Esophagus mucosa (tissue), 1 donor: ENCODE results near the gene PSMG1. TPM values are rescaled to one million over a fixed set of nuclear protein-coding genes. Genes with fewer than 3 reads are reported as not detected.
"Not testable (repeated sequence)": the region's sequence is repeated elsewhere in the genome, so short reads cannot be mapped to it uniquely, and the experiment has no call there.

Experiments used
- ATAC-seq: fragments of 200-7000 bp; cut with Tn5 transposase; one replicate; pipeline ENCODE4 v1.9.1; 2020
- total RNA-seq: library from RNA; stranded (reverse); gene quantifications from one replicate; pipeline ENCODE4 v1.2.4, GENCODE V29; 2023
- donor health status: DM: yes; HTN: yes; CAD: no.

PSMG1 gene, protein sequence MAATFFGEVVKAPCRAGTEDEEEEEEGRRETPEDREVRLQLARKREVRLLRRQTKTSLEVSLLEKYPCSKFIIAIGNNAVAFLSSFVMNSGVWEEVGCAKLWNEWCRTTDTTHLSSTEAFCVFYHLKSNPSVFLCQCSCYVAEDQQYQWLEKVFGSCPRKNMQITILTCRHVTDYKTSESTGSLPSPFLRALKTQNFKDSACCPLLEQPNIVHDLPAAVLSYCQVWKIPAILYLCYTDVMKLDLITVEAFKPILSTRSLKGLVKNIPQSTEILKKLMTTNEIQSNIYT
- total RNA-seq, result 55.9 TPM

DNA sequence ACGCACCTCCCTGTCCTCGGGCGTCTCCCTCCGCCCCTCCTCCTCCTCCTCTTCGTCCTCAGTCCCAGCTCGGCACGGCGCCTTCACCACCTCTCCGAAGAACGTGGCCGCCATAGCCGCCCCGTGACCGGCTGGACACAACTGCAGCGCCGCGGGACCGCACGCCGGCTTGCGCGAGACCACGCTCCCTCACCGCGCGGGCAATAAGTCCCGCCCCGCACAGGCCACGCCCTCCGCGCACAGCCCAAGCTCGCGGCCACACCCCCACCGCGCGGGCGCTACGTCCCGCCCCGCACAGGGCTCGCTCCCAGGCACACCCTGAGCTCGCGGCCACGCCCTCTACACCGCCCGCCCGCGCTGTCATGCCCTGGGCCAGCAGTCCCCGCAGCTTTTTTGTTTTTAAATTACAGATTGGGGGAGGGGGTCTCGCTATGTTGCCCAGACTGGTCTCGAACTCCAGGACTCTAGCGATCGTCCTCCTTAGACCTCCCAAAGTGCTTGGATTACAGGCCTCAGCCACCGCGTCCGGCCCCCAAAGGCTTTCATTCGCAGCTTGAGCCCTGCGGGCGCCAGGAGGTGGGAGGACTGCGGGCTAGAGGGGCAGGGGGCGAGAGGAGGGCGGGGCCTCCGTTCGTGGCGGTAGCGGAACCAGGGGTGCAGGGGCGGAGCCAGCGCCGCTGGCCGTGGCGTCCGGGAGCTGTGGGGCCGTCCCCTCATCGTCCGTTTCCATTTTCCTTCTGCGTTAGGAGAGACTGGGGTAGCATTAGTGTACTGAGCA is at the start of gene PSMG1:
Gene PSMG1 (minus strand): TSS at position 180 of the 778 bp plus-strand sequence. CDS start 66 bp downstream, at position 114.
- ATAC-seq, result peak; percentile 97

DNA sequence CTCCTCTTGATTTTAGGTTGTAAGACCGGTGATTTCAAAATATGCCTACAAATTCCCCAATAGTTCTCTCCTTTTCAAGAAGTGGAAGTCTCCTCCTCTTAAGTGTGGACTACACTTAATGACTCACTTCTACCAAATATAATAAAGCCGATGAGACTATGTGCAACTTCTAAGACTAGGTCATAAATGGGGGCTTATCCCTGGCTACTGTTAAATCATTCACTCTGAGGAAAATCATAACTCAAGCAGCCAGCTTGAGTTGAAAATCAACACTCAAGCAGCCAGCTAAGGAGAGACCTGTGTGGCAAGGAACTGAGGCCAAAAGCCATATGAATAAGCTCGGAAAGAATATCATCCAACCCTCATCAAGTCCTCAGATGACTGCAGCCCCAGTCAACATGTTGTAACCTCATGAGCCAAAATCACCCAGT is 49.6 kb upstream of the PSMG1 start:
- ATAC-seq, result no peak

DNA sequence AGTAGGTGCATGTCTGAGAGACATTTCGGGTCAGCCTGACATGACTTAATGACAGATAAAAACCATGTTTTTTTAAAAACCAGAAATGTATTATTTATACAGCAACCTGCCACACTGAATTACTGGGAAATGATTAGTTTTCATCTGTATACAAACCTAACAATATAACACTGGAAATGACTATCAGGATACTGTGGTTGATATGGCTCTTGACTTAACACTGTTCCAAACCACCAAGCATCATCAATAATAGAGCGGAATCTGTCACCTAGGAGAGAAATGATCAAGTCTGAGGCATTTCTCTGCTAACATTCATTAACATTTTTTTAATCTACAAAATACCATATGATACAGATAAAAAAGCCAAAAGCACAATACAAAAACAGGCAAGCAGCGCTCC is 41.7 kb upstream of the PSMG1 start:
- ATAC-seq, result no peak

DNA sequence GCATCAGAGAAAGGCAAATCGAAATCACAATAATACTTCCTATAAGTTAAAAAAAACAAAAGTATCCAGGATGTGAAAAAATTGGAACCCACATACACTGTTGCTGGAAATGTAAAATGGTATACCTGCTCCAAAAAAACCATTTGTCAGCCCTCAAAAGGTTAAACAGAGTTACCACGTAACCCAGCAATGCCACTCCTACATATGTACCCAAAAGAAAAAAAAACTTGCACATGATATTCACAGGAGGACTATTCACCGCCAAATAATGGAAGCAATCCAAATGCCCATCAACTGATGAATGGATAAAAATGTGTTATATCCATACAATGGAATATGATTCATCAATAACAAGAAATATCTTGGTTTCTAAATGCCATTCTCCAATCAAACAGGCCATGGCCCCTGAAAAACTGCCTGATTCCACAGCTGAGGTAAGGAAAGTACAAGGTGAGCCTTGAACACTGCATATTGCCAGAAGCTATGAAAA is 38.8 kb upstream of the PSMG1 start:
- ATAC-seq, result no peak

DNA sequence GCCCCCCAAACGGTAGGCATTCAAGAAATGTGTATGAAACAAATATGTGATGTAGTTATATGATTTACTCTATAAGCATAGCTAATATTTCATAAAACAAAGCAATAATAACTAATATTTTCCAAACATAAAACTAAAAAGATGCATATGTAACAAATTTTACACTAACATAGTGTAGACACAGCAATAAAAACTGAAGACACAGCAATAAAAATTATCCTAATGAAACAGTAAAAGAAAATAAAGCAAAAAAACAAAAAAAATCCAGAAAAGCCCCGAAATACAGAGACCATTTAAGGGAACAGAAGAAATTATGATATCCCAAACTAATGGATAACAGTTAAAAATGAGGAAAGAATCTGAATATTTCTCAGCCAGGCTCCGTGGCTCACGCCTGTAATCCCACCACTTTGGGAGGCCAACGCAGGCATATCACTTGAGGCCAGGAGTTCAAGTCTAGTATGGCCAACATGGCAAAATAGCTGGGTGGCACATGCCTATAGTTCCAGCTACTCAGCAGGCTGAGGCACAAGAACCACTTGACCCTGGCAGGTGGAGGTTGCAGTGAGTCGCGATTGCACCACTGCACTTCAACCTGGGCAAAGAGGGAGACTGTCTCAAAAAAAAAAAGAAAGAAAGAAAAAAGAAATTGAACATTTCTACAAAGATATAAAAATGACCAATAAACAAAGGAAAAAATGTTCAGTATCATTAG is 38.2 kb upstream of the PSMG1 start:
- no peak for ATAC-seq

DNA sequence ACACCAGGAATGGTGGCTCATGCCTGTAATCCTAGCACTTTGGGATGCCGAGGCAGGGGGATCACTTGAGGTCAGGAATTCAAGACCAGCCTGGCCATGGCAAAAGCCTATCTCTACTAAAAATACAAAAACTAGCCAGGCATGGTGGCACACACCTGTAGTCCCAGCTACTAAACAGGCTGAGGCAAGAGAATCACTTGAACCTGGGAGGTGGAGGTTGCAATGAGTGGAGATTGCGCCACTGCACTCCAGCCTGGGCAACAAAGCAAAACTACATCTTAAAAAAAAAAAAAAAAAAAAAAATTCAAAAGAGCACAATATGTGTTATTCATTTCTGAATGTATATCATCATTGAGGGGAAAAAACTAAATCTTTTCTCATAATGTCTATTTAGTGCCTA is 37.6 kb upstream of the PSMG1 start:
- ATAC-seq, result not testable (repeated sequence)

DNA sequence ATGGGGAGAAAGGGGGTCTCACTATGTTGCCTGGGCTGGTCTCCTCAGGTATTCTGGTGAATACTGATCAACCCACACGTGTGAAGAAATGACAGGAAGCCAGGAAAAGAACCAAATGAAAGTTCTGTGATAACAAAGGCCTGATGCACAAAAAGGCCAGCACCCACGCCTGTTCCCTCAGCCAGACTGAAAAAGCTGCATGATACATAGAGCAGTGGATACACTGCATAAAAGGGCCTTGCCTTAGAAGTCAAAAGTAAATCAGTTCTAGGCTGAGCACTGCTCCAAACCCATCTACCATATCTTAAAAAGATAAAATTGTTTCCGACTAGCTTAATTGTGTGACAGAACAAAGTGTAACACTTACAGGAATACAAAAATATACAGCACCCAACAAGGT is 36.9 kb upstream of the PSMG1 start:
- ATAC-seq, result no peak

DNA sequence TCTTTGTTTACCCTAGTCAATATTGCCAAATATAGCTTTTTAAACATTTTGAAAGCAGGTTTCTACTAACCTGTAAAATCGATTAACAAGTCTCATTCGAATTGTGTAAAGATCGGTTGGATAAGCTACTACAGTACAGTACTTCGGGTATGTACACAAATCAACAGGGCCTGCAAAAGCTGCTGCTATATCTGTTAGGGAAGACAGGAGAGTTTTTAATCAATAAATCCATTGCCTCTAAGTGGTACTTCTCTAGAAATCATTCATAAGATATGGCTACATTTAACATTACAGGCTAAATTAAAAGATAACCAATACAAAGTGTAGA is 34.8 kb upstream of the PSMG1 start:
- no peak for ATAC-seq

DNA sequence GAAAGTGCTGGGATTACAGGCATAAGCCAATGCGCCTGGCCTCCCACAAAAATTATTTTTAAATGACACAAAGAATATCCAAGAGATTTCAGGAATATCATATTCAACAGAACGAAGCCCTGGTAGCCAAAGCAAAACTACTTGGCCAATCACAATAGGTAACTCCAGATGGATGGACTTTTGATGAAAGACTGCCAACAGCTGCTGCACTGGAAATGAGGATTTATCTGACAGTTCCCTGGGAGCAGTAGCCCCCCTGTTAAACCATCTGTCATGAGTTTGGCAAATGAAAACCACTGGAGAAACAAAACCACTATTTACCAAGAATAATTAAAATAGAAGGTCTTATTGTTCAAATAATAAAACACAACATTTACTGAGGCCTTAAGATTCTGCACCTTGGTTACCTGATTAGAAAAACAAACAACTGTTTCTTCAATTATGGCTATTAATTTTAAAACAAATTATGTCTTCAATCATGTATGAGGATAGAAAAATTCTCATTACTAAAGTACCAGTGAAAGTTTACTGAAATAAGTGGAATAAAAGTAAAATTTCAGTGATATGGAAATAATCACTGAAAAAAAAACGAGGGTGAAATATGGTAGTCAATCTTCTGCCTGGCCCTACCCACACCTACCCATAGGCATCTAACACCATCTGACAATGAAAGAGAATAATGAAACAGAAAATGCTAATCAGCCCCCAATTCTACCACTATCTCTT is 34.3 kb upstream of the PSMG1 start:
- ATAC-seq, result no peak

DNA sequence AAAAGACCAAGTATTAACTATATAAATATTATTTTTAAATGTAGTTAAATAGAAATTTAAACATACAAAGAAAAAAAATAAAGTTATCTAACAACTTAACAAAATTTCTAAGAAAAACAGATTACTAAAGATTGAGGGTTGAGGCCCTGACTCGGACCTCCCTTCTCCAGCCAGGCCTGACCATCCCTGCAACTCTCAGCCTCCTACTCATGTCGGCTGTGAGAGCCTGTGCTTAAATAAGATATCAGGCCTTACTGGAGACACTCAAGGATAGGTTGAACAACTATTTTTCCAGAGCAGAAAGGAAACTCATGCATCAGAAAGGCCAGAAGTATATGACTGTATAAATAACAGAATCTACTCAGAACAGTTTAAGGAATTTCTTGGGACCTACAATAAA is 33.0 kb upstream of the PSMG1 start:
- no peak for ATAC-seq

DNA sequence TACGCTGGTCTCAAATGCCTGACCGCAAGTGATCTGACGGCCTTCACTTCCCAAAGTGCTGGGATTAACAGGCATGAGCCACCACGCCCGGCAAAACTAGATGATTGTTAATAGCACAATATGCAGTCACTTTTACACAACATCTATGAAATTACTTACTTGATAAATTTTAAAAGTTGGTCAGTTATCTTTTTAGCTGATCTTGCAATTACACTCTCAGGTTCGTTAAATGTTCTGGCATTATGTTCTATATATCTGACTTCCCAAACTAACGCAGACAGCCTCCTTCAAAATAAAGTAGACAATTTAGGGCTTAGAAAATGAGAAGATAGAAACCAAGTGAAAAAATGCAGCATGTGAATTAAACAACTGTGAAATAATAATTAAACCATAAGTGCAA is 31.8 kb upstream of the PSMG1 start:
- no peak for ATAC-seq

DNA sequence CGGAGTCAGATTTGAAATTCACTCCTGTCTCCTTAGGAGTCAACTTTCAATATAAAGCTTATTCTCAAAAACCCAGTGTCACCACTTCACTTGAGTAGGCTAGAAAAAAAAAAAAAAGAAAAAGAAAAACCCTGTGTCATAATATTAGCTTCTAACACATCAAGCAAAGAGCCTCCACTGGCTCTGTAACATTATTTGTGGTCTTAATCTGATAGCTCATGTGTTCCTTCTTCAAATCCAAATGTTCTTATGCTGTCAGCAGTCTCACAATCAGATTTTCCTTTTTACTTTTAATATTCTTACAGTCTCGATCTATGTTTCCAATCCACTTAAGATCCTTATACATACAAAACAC is 26.1 kb upstream of the PSMG1 start:
- no peak for ATAC-seq

DNA sequence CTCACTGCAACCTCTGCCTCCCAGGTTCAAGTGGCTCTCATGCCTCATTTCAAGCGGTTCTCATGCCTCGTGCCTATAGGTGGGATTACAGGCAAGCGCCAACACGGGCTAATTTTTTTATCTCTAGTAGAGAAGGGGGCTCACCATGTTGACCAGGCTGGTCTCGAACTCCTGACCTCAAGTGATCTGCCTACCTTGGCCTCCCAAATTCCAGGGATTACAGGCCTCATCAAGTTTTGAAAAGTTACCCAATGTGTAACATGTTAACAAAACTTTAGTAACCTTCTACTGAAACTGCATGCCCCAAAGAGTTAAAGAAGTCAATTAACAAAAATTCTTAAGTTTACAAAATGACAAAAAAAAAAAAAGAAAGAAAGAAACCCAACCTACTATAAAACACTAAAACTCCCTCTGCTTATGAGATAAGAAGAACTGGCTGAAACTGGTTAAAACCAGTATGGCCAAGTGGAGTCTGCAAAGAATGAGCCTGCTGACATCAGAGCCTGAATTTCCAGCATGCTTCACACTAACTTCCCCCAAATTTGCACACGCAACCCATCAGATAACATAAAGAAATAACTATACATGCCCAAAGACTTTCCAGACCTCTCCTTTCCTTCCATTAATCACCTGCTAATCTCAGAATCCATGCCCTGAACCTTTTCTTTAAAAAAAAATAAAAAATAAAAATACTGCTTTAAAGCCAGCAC is 25.5 kb upstream of the PSMG1 start:
- no peak for ATAC-seq

DNA sequence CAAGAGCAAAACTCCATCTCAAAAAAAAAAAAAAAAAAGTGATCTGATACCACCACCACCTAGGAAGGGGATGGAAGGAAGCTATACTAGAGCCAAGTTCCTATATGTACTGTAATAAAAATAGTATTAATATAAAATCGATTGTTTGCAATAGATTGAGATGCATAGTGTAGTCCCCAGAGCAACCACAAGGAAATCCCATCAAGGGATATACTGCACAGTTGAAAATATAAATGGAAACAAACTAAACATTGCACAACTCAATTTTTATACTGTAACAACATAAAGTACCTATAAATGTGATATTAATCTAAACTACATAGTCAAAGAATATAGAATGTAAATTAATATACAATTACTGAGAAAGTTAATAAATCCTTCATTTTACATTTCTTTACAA is 20.9 kb upstream of the PSMG1 start:
- ATAC-seq, result no peak

DNA sequence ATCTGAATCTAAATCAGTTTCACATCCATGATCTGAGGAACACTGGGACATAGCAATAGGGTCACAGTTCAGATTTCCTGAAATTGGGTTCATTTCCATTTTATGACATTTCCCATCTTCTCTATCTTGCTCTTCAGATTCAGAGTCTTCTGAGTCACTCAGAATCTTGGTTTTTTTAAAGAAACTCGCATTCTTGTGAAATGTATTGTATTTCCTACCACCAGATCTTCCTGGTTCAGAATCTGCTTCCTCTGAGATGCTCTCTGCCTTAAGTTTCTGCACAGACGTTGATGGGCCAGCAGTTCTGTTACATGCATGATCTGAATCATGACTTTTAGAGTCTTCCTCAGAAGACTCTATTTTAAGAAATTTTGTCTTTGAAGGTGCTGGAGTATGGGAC is 15.5 kb upstream of the PSMG1 start:
- ATAC-seq, result no peak

DNA sequence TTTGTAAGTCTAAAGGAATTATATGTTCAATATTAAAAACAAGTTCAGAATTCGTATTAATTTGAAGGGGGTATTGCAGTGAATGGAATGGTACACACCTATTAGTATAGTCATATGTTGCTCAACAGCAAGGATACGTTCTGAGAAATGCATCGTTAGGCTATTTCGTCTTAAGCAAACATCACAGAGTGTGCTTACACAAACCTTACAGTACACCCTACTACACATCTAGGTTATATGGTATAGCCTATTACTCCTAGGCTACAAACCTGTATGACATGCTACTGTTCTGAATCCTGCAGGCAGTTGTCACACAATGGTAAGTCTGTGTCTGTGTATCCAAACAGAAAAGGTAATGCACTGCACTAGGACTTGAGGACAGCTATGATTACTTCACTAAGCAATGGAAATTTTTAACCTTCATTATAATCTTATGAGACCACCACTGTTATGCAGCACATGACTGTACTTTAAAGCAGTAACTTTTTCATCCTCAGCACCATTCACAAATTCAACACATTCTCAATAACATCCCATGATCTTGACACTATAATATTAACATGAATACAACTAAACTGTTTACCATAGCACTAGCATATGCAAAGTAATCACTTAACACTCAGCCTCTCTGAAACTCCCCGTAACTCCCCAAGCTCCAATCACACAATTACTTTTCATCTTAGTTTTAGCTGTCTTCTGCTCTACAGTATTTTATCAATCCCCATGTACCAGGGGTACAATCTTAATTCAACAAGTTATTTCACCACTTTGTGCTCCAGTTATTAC is 14.4 kb upstream of the PSMG1 start:
- ATAC-seq, result peak; percentile 91

DNA sequence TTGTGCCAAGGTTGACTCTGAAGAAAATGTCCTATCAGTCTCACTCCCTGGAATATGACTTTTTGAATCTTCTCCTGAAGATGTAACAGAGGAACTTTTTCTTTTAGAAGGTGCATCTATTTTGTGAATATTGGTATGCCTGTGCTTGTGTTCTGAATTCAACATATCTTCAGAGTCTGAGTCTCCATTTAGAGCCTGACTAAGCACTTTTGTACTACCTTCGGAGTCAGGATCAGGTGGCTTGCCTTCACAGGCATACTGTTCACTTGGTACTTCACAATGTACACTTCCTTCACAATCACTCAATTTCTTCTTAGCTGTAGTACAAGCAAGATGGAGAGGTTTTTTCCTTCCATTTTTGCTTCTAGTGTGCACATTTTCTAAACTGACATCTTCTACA is 13.6 kb upstream of the PSMG1 start:
- peak; percentile 5 for ATAC-seq

DNA sequence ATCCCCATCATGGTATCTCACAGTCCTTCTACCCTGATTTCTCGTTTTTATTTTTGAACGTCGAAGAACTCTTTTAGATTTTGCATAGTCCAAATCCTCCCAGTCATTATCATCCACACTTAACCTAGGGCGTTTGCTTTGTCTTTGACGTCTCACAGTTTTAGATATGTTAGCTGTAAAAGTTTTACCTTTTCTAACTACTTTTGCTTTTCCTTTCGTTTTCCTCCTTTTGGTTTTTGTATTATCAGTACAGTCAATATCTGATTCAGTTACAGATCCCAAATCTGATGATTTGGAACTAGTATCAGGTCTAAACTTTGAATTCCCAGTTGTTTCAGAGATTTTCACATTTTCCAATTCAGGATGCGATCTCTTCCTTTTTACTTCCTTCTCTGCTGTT is 13.1 kb upstream of the PSMG1 start:
- no peak for ATAC-seq

DNA sequence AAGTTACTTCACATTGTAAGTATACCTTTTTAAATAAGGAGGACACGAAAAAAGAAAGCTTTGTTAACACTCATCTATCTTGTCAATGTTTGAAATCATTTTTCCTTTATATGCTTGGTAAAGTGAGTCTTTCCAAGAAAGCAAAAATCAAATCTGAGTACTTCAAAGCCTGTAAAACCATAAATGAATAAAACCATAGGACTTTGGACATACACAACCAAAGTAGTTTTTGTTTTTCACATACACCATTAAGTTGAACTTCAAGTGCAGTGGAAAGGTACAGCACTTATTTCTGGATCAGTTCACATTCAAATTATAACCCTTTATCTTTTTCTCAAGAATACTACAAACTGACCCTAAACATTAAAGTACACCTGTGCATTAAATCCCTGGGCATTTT is 10.1 kb upstream of the PSMG1 start:
- no peak for ATAC-seq

DNA sequence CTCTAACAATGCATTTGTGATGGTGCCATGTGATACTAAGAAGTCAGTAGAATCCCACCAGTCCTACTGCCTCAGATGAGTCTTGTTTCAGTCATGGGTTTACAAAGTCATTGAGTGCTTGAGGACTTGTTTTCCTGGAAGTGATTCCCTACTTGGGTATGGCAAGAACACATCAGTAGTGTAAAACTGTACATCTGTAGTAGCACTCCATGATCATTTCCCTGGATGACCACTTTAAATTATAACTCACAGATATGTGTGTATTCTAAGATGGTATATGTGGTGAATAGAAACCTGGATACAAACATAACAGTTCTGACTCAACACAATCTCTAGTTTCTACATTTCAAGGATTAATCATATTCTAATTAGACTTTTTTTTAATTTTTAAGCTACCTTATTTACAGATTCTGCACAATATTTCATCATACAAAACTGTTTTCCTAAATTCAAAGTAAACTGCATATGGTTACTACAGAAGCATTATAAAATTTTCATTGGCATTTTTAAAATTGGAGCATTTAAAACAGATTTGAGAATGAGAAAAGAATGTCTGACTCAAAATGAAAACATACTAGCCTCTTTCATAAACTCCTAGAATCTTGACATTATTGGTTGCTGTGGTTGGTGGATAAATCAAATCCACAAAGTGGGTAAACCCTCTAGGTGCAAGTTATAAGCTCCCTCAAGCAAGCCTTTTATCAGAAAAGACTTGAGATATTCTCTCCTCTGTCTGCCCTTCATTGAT is 6.8 kb upstream of the PSMG1 start:
- no peak for ATAC-seq
